Suppressor macrophage (primary cell): ENCODE data around the gene DHRS7B.

Experiments used
- DNase-seq, 4 experiments: peaks; one replicate each; pipeline ENCODE4 v3.0.0-alpha.2; 2020 to 2022

Gene DHRS7B

GRCh38 chr17:21240369-21241055 is 113.7 kb downstream of the DHRS7B start:
- DNase-seq, result no peak
